Spinal cord (tissue), 10 donors: ENCODE data around the gene RAD17. TPM values are rescaled to one million over a fixed set of nuclear protein-coding genes. Genes with fewer than 3 reads are reported as not detected.
"Not testable (repeated sequence)": the region's sequence is repeated elsewhere in the genome, so short reads cannot be mapped to it uniquely, and the experiment has no call there.

Experiments
- DNase-seq, 6 donors: peaks; one replicate each; pipeline versions ENCODE4 v3.0.0 to v3.0.0-alpha.2; 2013 to 2015; ENCODE audit warnings: low spot score in 6 of 6, low read depth in 4 of 6
- H3K27ac ChIP-seq: one replicate; pipeline ENCODE4 v1.5.1; 2013; ENCODE audit warnings: low read depth, low read length, control low read depth
- H3K27me3 ChIP-seq: one replicate; pipeline ENCODE4 v1.6.1; 2013; ENCODE audit warnings: low read length; ENCODE audit not compliant: control insufficient read depth, insufficient read depth
- H3K36me3 ChIP-seq: one replicate; pipeline ENCODE4 v1.6.1; 2013; ENCODE audit warnings: low read length; ENCODE audit not compliant: control insufficient read depth, insufficient read depth
- H3K4me1 ChIP-seq: one replicate; pipeline ENCODE4 v1.6.1; 2013; ENCODE audit warnings: low read length; ENCODE audit not compliant: control insufficient read depth, insufficient read depth
- H3K4me3 ChIP-seq: one replicate; pipeline ENCODE4 v1.5.1; 2013; ENCODE audit warnings: low read depth, low read length, control low read depth
- H3K9me3 ChIP-seq: one replicate; pipeline ENCODE4 v1.6.1; 2013; ENCODE audit warnings: low read length; ENCODE audit not compliant: control insufficient read depth, insufficient read depth
- WGBS: methylation state at CpG from one replicate; pipeline ENCODE4 v1.1.5; 2013; ENCODE audit warnings: missing lambda C conversion rate; ENCODE audit not compliant: insufficient coverage; 5-methylcytosine and 5-hydroxymethylcytosine counted together
- polyA plus RNA-seq, 2 donors: library from polyadenylated mRNA; unstranded; fragments of 120-200 nt; gene quantifications; one replicate each; pipeline ENCODE4 v1.2.1, GENCODE V29; 2013; ENCODE audit not compliant: insufficient read length in 2 of 2
- total RNA-seq, 2 donors: library from RNA; depleted of rRNA in 1 of 2; stranded (reverse); fragments of 120-200 nt in 1 of 2; fragments of >200 nt in 1 of 2; gene quantifications; one replicate each; pipeline versions ENCODE4 v1.2.3 to v1.2.4, GENCODE V29; 2013 to 2014
- donor health status: healthy.

RAD17 gene
- total and polyA plus RNA-seq, 4 donors, result 25.8 to 31.6 (median 28.2) TPM

- Histone ChIP-seq H3K4me1 (no peaks in the 10 kb centered on the region), H3K27me3 (no peaks in the 10 kb centered on the region), H3K9me3 (no peaks in the 10 kb centered on the region), H3K27ac (no peak overlapping the region), H3K36me3 (no peaks in the 10 kb centered on the region), H3K4me3 (no peak overlapping the region)
- no peak for DNase-seq
- 100% methylated on average over 3 of the region's 8 CpGs for WGBS
Observed at GRCh38 chr5:69432412-69433206, 63.0 kb downstream of the RAD17 start.

- H3K4me1 ChIP-seq, DNase-seq, H3K27me3 ChIP-seq, H3K9me3 ChIP-seq, H3K36me3 ChIP-seq, H3K4me3 ChIP-seq, H3K27ac ChIP-seq: not testable (repeated sequence)
- WGBS, result 100% methylated on average over 3 of the region's 5 CpGs
Observed at GRCh38 chr5:69435276-69435884, 65.8 kb downstream of the RAD17 start.

DNA sequence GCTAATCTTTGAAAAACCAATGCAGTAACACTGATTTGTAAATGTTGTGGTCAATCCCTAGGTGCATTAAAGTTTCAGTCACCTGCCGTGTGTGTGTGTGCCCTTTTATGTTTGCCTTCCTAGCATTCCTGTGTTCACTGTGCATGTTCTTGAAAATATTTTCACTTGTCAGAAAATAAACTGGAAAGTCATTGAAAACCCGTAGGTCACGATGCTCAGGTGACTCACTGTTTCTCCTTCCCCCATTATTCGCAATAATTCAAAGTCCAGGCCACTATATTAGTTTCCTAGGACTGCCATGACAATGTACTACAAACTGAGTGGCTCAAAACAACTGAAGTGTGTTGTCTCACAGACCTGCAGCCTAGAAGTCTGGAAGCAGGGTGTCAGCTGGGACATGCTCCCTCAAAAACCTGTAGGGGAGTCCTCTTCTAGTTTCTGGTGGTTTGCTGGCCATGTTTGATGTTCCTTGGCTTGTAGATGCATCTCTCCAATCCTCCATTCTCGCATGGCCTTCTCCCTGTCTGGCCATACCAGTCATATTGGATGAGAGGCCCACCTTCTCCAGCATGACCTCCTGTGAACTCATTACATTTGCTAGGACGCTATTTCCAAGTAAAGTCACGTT lies 74.6 kb downstream of the RAD17 start:
- H3K36me3 ChIP-seq, result no peaks in the 10 kb centered on the region
- DNase-seq, result no peak
- H3K27ac ChIP-seq, result no peak overlapping the region
- H3K27me3 ChIP-seq, result no peaks in the 10 kb centered on the region
- H3K4me1 ChIP-seq, result no peaks in the 10 kb centered on the region
- WGBS, result 86% methylated on average over 2 of the region's 7 CpGs
- H3K9me3 ChIP-seq, result no peaks in the 10 kb centered on the region
- H3K4me3 ChIP-seq, result no peak overlapping the region

GRCh38 chr5:69449511-69449910 lies 79.9 kb downstream of the RAD17 start:
- DNase-seq, result no peak
- no peak overlapping the region for H3K27ac ChIP-seq
- no peaks in the 10 kb centered on the region for H3K9me3 ChIP-seq
- no peaks in the 10 kb centered on the region for H3K36me3 ChIP-seq
- no peak overlapping the region for H3K4me3 ChIP-seq
- no peaks in the 10 kb centered on the region for H3K4me1 ChIP-seq
- no peaks in the 10 kb centered on the region for H3K27me3 ChIP-seq
- WGBS, result 100% methylated on average over 1 of the region's 8 CpGs

GRCh38 chr5:69450116-69450515 lies 80.5 kb downstream of the RAD17 start:
- 86% methylated on average over 1 of the region's 1 CpG for WGBS
- no peak for DNase-seq
- Histone ChIP-seq H3K27ac (no peak overlapping the region), H3K4me1 (no peaks in the 10 kb centered on the region), H3K36me3 (no peaks in the 10 kb centered on the region), H3K9me3 (no peaks in the 10 kb centered on the region), H3K27me3 (no peaks in the 10 kb centered on the region), H3K4me3 (no peak overlapping the region)

DNA sequence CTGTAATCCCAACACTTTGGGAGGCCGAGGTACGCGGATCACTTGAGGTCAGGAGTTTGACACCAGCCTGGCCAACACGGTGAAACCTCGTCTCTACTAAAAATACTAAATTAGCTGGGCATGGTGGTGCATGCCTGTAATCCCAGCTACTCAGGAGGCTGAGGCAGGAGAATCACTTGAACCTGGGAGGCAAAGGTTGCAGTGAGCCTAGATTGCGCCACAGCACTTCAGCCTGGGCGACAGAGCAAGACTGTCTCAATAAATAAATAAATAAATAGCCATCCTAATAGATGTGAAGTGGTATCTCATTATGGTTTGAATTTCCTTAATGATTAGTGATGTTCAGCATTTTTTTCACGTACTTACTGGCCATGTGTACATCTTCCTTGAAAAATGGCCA lies 80.9 kb downstream of the RAD17 start:
- not testable (repeated sequence) for H3K4me1 ChIP-seq, H3K4me3 ChIP-seq, H3K27ac ChIP-seq, DNase-seq, H3K9me3 ChIP-seq, H3K27me3 ChIP-seq, H3K36me3 ChIP-seq
- WGBS, result 100% methylated on average over 2 of the region's 8 CpGs

DNA sequence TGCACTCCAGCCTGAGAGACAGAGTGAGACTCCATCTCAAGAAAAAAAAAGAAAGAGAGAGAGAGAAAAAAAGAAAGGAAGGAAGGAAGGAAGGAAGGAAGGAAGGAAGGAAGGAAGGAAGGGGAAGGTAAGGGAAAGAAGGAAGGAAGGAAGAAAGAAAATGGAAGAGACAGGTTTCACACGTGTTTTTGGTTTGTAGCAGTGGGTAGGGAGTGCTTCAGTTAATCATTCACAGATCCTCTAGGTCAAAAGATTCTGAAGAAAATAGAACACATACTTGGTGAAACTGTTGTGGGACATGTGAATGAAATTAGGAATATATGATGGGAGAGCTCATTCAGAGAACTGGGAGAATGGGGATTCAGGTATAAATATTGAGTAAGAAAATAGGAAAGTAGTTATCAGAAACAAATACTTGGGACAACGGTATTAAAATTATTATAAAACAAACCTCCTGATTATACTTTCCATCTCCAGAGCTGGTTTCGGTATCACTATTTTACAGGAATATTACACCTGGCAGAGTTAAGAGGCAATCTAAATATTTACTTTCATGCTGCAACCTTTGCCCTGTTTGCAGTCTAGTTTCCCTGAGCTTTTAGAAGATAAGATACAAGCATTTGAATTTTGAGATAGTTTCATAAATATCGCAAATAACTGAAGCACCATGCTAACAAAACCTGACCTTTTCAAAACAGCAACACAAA lies 82.5 kb downstream of the RAD17 start:
- Histone ChIP-seq H3K36me3 (no peaks in the 10 kb centered on the region), H3K4me3 (no peak overlapping the region), H3K9me3 (no peaks in the 10 kb centered on the region), H3K4me1 (no peaks in the 10 kb centered on the region), H3K27ac (no peak overlapping the region), H3K27me3 (no peaks in the 10 kb centered on the region)
- WGBS, result 67% methylated on average over 1 of the region's 4 CpGs
- no peak for DNase-seq

- DNase-seq, H3K27me3 ChIP-seq, H3K9me3 ChIP-seq, H3K4me3 ChIP-seq, H3K27ac ChIP-seq, H3K4me1 ChIP-seq, H3K36me3 ChIP-seq: not testable (repeated sequence)
- 84% methylated on average over 2 of the region's 3 CpGs for WGBS
Observed at GRCh38 chr5:69453487-69453886, 83.9 kb downstream of the RAD17 start.

- Histone ChIP-seq H3K4me1 (no peaks in the 10 kb centered on the region), H3K27ac (no peak overlapping the region), H3K9me3 (no peaks in the 10 kb centered on the region), H3K36me3 (no peaks in the 10 kb centered on the region), H3K4me3 (no peak overlapping the region), H3K27me3 (no peaks in the 10 kb centered on the region)
- DNase-seq, result no peak
- WGBS, result 61% methylated on average over 6 of the region's 8 CpGs
Observed at GRCh38 chr5:69454460-69455249, 85.0 kb downstream of the RAD17 start.
